NCI-H2107 (cell line): ENCODE measurements around the gene MDK.

Experiments used
- DNase-seq: peaks from one replicate; lab custom pipeline; 2025; lab: John Stamatoyannopoulos, UW

MDK gene

GRCh38 chr11:46381048-46381818, at the start of gene MDK:
TSS of gene MDK (plus strand) at chr11:46381669. CDS start at chr11:46382058, 389 bp downstream.
- no peak for DNase-seq

- no peak for DNase-seq
Measured at GRCh38 chr11:46332093-46332567, 49.3 kb upstream of the MDK start.

DNA sequence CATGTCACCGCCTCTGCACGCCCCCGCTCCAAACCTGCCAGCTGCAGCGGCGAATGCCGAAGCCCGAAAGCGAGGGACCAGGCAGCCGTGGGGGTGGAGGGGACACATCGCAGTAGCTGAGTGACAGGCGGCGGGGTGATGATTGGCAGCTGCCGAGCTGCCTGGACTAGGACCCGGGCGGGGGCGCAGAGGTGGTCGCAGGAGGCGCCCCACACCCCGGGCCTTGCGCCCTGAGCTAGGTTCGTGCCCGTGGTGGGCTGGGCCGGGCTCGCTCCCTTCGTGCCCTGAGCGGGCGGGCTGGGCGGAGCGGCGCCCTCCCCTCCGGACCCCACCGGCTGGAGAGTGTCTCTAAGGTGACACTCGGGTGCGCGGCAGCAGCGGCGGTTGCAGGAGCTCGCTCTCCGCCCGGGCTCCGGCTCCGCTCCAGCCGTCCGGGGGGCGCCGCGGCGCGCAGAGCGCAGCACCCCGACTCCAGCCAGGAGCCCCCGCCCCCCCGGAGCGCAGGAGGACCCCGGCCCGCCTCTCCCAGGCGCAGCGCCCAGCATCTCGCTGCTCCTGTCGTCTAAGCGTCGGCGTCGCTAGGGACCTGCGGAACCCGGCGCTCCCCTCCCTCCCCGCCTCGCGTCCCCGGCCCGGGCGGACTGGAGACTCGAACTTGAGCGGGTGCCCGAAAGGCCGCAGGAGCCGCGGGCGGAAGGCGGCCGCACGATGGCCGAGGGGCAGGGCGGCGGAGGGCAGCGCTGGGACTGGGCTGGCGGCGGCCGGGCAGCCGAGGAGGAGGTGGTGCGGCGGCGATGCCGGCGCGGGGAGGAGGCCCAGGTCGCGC, 48.7 kb upstream of the MDK start:
- DNase-seq, result no peak

DNA sequence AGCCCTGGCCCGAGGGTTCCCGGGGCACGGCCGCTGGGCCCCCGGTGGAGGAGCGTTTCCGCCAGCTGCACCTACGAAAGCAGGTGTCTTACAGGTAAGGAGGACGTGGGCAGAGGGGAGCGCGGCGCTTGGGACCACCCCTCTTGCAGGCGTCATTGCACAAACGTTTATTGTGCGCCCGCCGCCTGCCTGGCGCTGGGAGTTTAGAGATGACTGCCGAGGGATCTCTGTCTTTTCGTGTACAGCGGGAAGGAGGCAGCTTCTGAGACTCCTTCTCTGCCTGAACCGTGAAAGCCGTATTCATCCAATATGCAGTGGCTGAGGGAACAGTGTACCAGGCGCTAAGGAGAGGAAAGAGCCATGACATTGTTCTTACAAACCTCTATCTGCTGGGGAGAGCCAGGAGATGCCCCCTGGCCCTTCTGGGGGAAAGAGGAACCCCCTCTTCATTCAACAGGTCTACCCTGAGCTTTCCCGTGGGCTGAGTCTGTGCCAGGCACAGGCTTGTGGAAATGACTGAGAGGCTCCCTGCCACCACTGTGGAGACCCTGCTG, 48.0 kb upstream of the MDK start:
- DNase-seq, result no peak

DNA sequence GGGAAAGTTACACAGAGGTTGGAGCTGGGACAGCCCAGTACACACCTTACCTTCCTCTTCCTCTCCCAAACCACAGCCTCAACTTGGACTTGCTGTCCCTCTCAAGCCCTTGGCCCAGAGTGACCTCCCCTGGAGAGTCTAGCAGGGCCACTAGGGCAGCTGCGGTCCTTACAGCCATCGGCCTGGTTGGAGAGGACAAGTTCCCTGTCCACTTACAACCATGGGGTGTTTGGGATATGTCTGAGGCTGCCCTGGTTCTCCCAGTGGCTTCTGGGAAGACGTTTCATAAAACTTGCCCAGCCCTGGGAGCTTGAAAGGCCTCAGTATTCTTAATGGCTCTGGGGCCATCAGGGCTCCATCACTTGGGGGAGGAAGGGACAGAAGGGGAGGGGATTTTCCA, 47.3 kb upstream of the MDK start:
- DNase-seq, result no peak

DNA sequence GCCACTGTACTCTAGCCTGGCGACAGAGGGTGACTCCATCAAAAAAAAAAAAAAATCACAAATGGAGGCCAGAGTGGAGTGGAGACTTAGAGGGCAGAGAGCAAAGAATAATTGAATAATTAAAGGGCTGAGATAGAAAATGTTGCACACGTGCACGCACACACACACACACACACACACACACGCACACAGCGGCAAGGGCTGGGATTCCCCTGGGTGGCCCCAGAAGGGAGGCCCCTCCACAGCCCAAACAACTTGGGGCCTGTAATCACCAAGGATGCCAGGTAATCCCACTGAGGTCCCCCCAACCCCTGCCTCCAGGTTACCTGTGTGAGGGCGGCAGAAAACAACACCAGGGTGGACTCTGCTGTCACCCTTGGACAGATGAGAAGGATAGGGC, 46.2 kb upstream of the MDK start:
- no peak for DNase-seq

DNA sequence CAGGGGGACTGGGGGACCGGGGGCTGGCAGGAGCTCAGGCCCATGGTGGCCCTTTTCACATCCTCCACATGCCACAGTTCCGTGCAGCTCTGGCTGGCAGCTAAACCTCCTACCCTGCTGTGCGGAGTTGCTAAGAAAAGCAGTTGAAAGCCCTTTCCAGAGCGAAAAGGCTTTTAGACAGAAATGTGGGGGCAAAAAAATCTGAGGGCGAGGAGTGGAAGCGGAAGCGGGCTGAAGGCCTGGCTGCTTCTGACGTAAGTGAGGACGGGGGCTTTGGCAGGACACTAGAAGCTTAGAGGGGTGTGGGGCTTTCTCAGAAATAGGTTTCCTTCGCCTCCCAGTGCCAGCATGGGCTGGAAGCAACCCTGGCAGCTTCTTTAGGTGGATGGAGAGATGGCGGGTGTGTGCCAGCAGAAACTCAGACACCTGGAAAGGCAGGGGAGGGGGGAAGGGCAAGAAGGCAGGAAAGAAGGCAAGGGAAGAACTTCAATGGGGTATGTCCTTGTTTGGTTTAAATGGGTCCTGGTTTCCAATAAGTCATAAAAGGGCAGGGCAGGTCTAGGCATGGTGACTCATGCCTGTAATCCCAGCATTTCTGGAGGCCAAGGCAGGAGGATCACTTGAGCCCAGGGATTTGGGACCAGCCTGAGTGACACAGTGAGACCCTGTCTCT, 45.4 kb upstream of the MDK start:
- DNase-seq, result no peak

GRCh38 chr11:46336563-46337180, 44.8 kb upstream of the MDK start:
- DNase-seq, result no peak

GRCh38 chr11:46337626-46338345, 43.7 kb upstream of the MDK start:
- DNase-seq, result no peak

- DNase-seq, result no peak
Measured at GRCh38 chr11:46338636-46338987, 42.9 kb upstream of the MDK start.

- no peak for DNase-seq
Measured at GRCh38 chr11:46338988-46339666, 42.3 kb upstream of the MDK start.

DNA sequence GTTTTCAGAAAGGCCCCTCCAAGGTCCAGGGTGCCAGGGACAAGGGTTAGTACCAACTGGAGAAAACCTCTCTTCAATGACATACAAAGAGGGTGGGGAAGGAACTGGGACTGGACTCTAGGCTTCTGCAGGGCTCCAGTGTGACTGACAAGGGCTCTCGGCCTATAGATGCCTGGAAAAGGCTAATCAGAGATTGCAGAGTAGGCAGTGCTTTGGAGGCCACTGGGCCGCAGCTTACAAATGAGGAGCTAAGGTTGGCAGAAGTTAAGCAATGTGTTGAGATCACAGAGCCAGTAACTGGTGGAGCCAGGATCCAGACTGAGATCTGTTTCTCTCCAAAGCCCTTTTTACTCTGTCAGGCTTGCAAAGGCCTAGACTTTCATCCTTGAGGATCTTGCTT, 41.7 kb upstream of the MDK start:
- DNase-seq, result no peak

DNA sequence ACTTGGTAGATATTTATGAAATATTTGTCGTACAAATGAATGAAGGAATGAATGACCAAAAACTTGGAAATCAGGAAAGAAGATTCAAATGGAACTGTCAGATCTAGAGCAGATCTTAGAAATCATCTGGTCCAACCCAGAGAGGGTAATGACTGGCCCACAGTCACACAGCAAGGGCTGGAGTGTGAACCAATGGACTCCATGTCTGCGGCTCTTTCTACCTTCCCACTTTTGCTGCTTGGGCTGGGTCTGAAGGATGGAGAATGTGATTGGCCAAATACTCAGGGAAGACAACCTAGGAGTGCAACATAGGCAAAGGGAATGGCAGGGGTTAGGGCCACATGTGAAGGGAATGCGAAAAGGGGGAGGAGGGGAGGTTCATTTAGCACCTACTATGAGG, 40.0 kb upstream of the MDK start:
- no peak for DNase-seq

GRCh38 chr11:46342239-46342638, 39.2 kb upstream of the MDK start:
- no peak for DNase-seq

DNA sequence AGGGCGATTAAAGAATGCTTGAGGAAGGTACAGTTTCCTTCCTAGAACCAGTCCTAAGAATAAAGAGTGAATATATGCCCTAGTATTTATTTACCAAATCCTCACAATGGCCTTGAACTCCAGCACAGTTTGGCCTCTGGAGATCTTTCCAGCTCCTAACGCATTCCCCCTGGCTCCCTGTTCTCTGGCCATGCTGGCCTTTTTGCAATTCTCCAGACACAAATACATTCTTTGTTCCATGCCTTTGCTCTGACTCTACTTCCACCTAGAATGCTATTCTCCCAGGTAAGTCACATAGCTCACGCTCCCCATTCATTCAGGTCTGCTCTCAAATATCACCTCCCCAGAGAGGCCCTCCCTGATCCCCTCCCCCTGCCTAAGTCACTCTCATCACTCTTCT, 37.9 kb upstream of the MDK start:
- no peak for DNase-seq

- DNase-seq, result no peak
Measured at GRCh38 chr11:46345131-46345597, 36.3 kb upstream of the MDK start.

GRCh38 chr11:46345881-46346484, 35.5 kb upstream of the MDK start:
- DNase-seq, result no peak

DNA sequence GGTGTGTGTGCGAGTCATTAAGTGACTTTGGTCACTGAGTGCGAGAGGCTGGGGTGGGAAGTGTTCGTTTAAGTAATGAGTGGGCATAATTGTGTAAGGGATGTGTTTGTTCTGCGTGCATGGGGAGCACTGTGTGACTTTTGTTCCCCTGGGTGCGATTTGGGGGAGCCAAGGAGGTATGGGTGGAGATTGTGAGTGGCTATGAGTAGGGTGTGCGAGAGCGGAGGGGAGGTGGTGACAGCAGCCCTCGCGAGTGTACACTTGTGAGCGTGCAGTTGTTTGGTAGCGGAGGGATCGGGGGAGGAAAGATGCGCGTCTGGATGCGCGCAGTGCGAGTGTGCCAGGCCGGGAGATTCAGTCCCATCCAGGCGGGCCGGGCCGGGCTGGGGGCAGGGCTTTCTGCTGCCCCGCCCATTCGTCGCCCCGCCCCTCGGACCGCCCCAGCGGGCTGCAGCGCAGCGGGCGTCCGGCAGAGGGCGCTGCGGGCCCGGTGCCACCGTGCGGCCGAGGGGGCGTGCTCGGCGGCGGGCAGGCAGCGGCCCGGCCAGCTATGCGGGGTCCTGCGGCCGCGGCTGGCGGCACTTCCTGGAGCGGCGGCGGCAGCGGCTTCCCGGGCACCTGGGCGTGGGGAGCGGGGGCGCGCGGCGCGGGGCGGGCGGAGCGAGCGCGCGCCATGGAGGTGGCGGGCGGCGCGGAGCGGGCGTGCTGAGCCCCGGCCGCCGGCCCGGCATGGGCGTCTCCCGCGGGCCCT, 34.4 kb upstream of the MDK start, which contains the start of gene DGKZ:
Gene DGKZ, plus strand, starts transcription at position 578 of the 751 bp plus-strand sequence. CDS start 197 bp downstream, outside the sequence.
- DNase-seq, result peak; percentile 79

DNA sequence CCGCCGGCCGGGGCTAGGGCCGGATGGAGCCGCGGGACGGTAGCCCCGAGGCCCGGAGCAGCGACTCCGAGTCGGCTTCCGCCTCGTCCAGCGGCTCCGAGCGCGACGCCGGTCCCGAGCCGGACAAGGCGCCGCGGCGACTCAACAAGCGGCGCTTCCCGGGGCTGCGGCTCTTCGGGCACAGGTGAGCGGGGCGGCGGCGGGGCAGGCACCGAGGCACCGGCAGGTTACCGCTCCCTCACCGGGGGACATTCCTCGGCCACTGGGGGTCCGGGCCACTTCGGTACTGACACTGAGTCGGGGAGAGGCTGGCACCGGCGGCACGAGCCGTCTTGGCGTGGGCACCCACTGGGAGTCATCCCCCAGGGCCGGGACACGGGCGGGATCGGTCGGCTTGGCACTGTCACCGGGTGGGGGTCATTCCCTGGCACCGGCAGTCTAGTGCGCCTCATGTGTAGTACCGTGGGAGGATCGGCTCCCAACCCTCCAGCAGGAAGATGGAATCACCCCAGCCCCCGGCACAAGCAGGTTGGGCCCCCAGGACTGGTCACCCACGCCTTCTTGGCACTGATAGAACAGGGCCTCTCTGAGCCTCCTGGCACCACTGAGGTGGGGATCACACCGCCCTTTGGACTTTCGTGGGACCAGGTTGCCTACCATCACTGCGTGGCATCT, 33.7 kb upstream of the MDK start:
- DNase-seq, result no peak
